ENCODE results near the gene MAN2B1. TPM values are rescaled to one million over a fixed set of nuclear protein-coding genes. Genes with fewer than 3 reads are reported as not detected.

Gene MAN2B1
- total RNA-seq, 1 donor from 2014 or later: 105 TPM

GRCh38 chr19:12669270-12670158 lies 3.0 kb upstream of the MAN2B1 start:
- Mint-ChIP-seq H3K27me3 (ENCODE audit: low read depth, unreplicated experiment) (no peaks in the 10 kb centered on the region), H3K36me3 (ENCODE audit: low read depth, unreplicated experiment) (peaks cover 8% of the 10 kb centered on the region)
- TF ChIP-seq EZH2 (IDR thresholded peaks at IDR 0.05; ENCODE audit: insufficient read depth, low read length) (no peak), CTCF (IDR thresholded peaks at IDR 0.05; ENCODE audit: insufficient read depth, low read depth, low read length) (no peak)

GRCh38 chr19:12668932-12669269 lies 2.4 kb upstream of the MAN2B1 start:
- Mint-ChIP-seq H3K27me3 (ENCODE audit: low read depth, unreplicated experiment) (no peaks in the 10 kb centered on the region), H3K9me3 (ENCODE audit: unreplicated experiment) (no peaks in the 10 kb centered on the region), H3K4me3 (ENCODE audit: unreplicated experiment) (peak overlapping the region; percentile 98), H3K27ac (ENCODE audit: unreplicated experiment) (peak overlapping the region; percentile 100), H3K4me1 (ENCODE audit: low read depth, unreplicated experiment) (peaks cover 25% of the 10 kb centered on the region), H3K36me3 (ENCODE audit: low read depth, unreplicated experiment) (peaks cover 6% of the 10 kb centered on the region)
- DNase-seq (ENCODE audit: low read depth): peak; percentile 54
- Histone ChIP-seq H3K27ac (ENCODE audit: low read depth, low read length) (peak overlapping the region; percentile 97), H4K20me1 (ENCODE audit: insufficient read depth, low read length) (peaks cover 19% of the 10 kb centered on the region), H2AFZ (ENCODE audit: low read depth, low read length) (peak overlapping the region; percentile 84), H3K4me2 (ENCODE audit: low read length) (peak overlapping the region; percentile 89), H3K36me3 (ENCODE audit: insufficient read depth, low read length) (peaks cover 3% of the 10 kb centered on the region), H3K9ac (ENCODE audit: low read length) (peak overlapping the region; percentile 88), H3K27me3 (ENCODE audit: insufficient read depth, low read length) (no peaks in the 10 kb centered on the region), H3K4me3 (ENCODE audit: insufficient read depth, low read depth, low read length) (peak overlapping the region; percentile 83), H3K4me1 (ENCODE audit: insufficient read depth, low read length) (peaks cover 21% of the 10 kb centered on the region), H3K9me3 (ENCODE audit: insufficient read depth, low read depth, low read length) (no peaks in the 10 kb centered on the region), H3K79me2 (ENCODE audit: insufficient read depth, low read length) (peaks cover 55% of the 10 kb centered on the region)
- no peak for FAIRE-seq
- no peak for TF ChIP-seq EZH2 (IDR thresholded peaks at IDR 0.05; ENCODE audit: insufficient read depth, low read length)
- no peak for TF ChIP-seq CTCF (IDR thresholded peaks at IDR 0.05; ENCODE audit: insufficient read depth, low read depth, low read length)

More at GRCh38 chr19:12669270-12670158, 3.0 kb upstream of the MAN2B1 start:
- Histone ChIP-seq H3K4me1 (ENCODE audit: insufficient read depth, low read length) (peaks cover 21% of the 10 kb centered on the region), H3K4me3 (ENCODE audit: insufficient read depth, low read depth, low read length) (peak overlapping the region; percentile 83), H3K36me3 (ENCODE audit: insufficient read depth, low read length) (peaks cover 9% of the 10 kb centered on the region), H3K79me2 (ENCODE audit: insufficient read depth, low read length) (peaks cover 55% of the 10 kb centered on the region), H4K20me1 (ENCODE audit: insufficient read depth, low read length) (peaks cover 22% of the 10 kb centered on the region), H3K27me3 (ENCODE audit: insufficient read depth, low read length) (no peaks in the 10 kb centered on the region), H3K9ac (ENCODE audit: low read length) (peak overlapping the region; percentile 88), H3K9me3 (ENCODE audit: insufficient read depth, low read depth, low read length) (no peaks in the 10 kb centered on the region), H2AFZ (ENCODE audit: low read depth, low read length) (peak overlapping the region; percentile 84), H3K27ac (ENCODE audit: low read depth, low read length) (peak overlapping the region; percentile 97), H3K4me2 (ENCODE audit: low read length) (peak overlapping the region; percentile 89)
- peak overlapping the region; percentile 98 for H3K4me3 Mint-ChIP-seq (ENCODE audit: unreplicated experiment)
- H3K4me1 Mint-ChIP-seq (ENCODE audit: low read depth, unreplicated experiment): peaks cover 25% of the 10 kb centered on the region
- peak overlapping the region; percentile 100 for H3K27ac Mint-ChIP-seq (ENCODE audit: unreplicated experiment)
- no peaks in the 10 kb centered on the region for H3K9me3 Mint-ChIP-seq (ENCODE audit: unreplicated experiment)
- DNase-seq (ENCODE audit: low read depth) (peak; percentile 83), FAIRE-seq (no peak)

GRCh38 chr19:12668346-12668745 lies 1.8 kb upstream of the MAN2B1 start:
- peak overlapping the region; percentile 100 for H3K27ac Mint-ChIP-seq (ENCODE audit: unreplicated experiment)
- H3K27ac ChIP-seq (ENCODE audit: low read depth, low read length): peak overlapping the region; percentile 97
- H3K9me3 Mint-ChIP-seq (ENCODE audit: unreplicated experiment): no peaks in the 10 kb centered on the region
- no peak for TF ChIP-seq CTCF (IDR thresholded peaks at IDR 0.05; ENCODE audit: insufficient read depth, low read depth, low read length)
- TF ChIP-seq EZH2 (IDR thresholded peaks at IDR 0.05; ENCODE audit: insufficient read depth, low read length): no peak
- H3K79me2 ChIP-seq (ENCODE audit: insufficient read depth, low read length): peaks cover 55% of the 10 kb centered on the region
- peaks cover 25% of the 10 kb centered on the region for H3K4me1 Mint-ChIP-seq (ENCODE audit: low read depth, unreplicated experiment)
- peaks cover 19% of the 10 kb centered on the region for H4K20me1 ChIP-seq (ENCODE audit: insufficient read depth, low read length)
- peak overlapping the region; percentile 83 for H3K4me3 ChIP-seq (ENCODE audit: insufficient read depth, low read depth, low read length)
- peaks cover 6% of the 10 kb centered on the region for H3K36me3 Mint-ChIP-seq (ENCODE audit: low read depth, unreplicated experiment)
- no peak for DNase-seq (ENCODE audit: low read depth)
- no peaks in the 10 kb centered on the region for H3K27me3 Mint-ChIP-seq (ENCODE audit: low read depth, unreplicated experiment)
- H3K27me3 ChIP-seq (ENCODE audit: insufficient read depth, low read length): no peaks in the 10 kb centered on the region
- no peaks in the 10 kb centered on the region for H3K9me3 ChIP-seq (ENCODE audit: insufficient read depth, low read depth, low read length)
- no peak for FAIRE-seq
- H2AFZ ChIP-seq (ENCODE audit: low read depth, low read length): no peak overlapping the region
- peak overlapping the region; percentile 88 for H3K9ac ChIP-seq (ENCODE audit: low read length)
- peaks cover 3% of the 10 kb centered on the region for H3K36me3 ChIP-seq (ENCODE audit: insufficient read depth, low read length)
- H3K4me3 Mint-ChIP-seq (ENCODE audit: unreplicated experiment): peak overlapping the region; percentile 98
- H3K4me2 ChIP-seq (ENCODE audit: low read length): peak overlapping the region; percentile 89
- peaks cover 21% of the 10 kb centered on the region for H3K4me1 ChIP-seq (ENCODE audit: insufficient read depth, low read length)
